Uterus (tissue), 4 donors: Measurements from ENCODE around the gene NT5M. TPM values are rescaled to one million over a fixed set of nuclear protein-coding genes. Genes with fewer than 3 reads are reported as not detected.

Source experiments
- DNase-seq, 2 donors: peaks; one replicate each; pipeline ENCODE4 v3.0.0-alpha.2; 2019 to 2020
- H3K27ac ChIP-seq, 2 donors: fragments of 200-600 bp; sonication (generic); 1 replicate in 1 of 2; 2 replicates in 1 of 2; pipeline ENCODE4 v1.5.1; 2016 to 2018
- H3K27me3 ChIP-seq, 2 donors: fragments of 200-600 bp; sonication (generic); one replicate each; pipeline ENCODE4 v1.5.1; 2018 to 2019; ENCODE audit warnings: control low read depth in 1 of 2
- H3K36me3 ChIP-seq, 2 donors: fragments of 200-600 bp; sonication (generic); one replicate each; pipeline ENCODE4 v1.5.1; 2019; ENCODE audit warnings: control low read depth in 1 of 2
- H3K4me1 ChIP-seq, 2 donors: fragments of 200-600 bp; sonication (generic); one replicate each; pipeline ENCODE4 v1.5.1; 2018 to 2019; ENCODE audit warnings: control low read depth in 1 of 2
- H3K4me3 ChIP-seq, 2 donors: fragments of 200-600 bp; sonication (generic); 1 replicate in 1 of 2; 2 replicates in 1 of 2; pipeline ENCODE4 v1.5.1; 2018 to 2019; ENCODE audit warnings: mild to moderate bottlenecking in 1 of 2
- H3K9me3 ChIP-seq, 2 donors: fragments of 200-600 bp; sonication (generic); one replicate each; pipeline ENCODE4 v1.5.1; 2019; ENCODE audit warnings: control low read depth in 1 of 2
- POLR2A ChIP-seq, 2 donors: fragments of 450-650 bp; IDR thresholded peaks; one replicate each; pipeline ENCODE4 v1.6.1; 2016; ENCODE audit warnings: antibody characterized with exemption in 2 of 2, mild to moderate bottlenecking in 1 of 2, moderate library complexity in 1 of 2
- intact Hi-C: fragments of 100-400 bp; cut with DNase I; formaldehyde crosslinking; loops from one replicate; pipeline ENCODE4 v1.15.1; 2023; ENCODE audit warnings: low total_unique reads
- total RNA-seq, 4 donors: library from RNA; depleted of rRNA in 3 of 4; stranded (reverse); fragments of >200 nt in 3 of 4; gene quantifications; one replicate each; pipeline versions ENCODE4 v1.1.0 to v1.2.4, GENCODE V29; 2014 to 2023
- TF ChIP-seq, protein P1 (sequence below), 4 experiments: fragments of 200-600 bp in 2 of 4; fragments of 450-650 bp in 2 of 4; sonication (generic) in 2 of 4; IDR thresholded peaks; one replicate each; pipeline ENCODE4 v1.5.1; 2016 to 2019; ENCODE audit warnings: antibody characterized with exemption in 4 of 4, mild to moderate bottlenecking in 2 of 4, moderate library complexity in 1 of 4
- donor health status: DM: yes; HTN: yes; CAD: no.

Gene NT5M
- total RNA-seq, 4 donors from 2014 or later: 0.26 to 7.8 (median 2.8) TPM

DNA sequence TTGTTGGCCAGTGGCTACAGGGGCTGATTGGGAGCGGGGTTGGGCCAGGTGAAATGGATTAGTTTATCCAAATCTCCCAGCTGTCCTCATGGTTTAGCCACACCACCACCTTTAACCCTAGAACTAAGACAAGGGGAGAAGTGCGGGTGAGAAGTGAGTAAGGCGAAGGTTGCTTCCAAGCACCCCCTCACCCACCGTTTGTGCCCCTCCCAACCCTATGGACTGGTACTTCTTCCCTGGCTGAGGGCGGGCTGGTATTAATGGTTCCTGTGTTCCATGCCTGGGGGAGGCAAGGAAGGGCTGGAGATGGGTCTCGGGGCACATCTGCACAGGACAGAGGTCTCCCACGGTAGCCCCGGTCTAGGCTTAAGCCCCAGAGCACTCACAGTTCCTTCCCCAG lies 25.1 kb downstream of the NT5M start:
- Histone ChIP-seq H3K9me3 (no peaks in the 10 kb centered on the region), H3K36me3 (no peaks in the 10 kb centered on the region), H3K4me3 (no peak overlapping the region), H3K27me3 (no peaks in the 10 kb centered on the region), H3K27ac (no peak overlapping the region), H3K4me1 (no peaks in the 10 kb centered on the region)
- no peak for DNase-seq
- no peak for TF ChIP-seq POLR2A (IDR thresholded peaks at IDR 0.05)
- TF ChIP-seq, protein P1, sequence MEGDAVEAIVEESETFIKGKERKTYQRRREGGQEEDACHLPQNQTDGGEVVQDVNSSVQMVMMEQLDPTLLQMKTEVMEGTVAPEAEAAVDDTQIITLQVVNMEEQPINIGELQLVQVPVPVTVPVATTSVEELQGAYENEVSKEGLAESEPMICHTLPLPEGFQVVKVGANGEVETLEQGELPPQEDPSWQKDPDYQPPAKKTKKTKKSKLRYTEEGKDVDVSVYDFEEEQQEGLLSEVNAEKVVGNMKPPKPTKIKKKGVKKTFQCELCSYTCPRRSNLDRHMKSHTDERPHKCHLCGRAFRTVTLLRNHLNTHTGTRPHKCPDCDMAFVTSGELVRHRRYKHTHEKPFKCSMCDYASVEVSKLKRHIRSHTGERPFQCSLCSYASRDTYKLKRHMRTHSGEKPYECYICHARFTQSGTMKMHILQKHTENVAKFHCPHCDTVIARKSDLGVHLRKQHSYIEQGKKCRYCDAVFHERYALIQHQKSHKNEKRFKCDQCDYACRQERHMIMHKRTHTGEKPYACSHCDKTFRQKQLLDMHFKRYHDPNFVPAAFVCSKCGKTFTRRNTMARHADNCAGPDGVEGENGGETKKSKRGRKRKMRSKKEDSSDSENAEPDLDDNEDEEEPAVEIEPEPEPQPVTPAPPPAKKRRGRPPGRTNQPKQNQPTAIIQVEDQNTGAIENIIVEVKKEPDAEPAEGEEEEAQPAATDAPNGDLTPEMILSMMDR (IDR thresholded peaks at IDR 0.05): no peak
- intact Hi-C loops: no loop called here

DNA sequence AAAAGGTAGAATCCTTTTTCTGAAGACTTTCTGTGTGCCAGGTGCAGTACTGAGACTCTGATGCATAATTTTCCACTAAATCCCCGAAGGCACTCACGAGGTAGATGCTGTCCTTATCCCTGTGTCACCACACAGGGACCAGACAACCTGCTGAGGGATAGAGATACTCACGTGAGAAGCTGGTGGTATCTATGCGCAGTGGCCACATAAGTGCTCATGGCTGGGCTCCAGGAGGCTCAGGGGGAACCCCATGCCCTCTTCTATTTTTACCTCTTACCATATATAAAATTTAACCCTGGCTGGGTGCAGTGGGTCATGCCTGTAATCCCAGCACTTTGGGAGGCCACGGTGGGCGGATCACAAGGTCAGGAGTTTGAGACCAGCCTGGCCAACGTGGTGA lies 38.3 kb downstream of the NT5M start:
- H3K36me3 ChIP-seq: no peaks in the 10 kb centered on the region
- H3K9me3 ChIP-seq: no peaks in the 10 kb centered on the region
- H3K4me1 ChIP-seq: no peaks in the 10 kb centered on the region
- intact Hi-C loops: no loop called here
- H3K27me3 ChIP-seq: no peaks in the 10 kb centered on the region
- H3K27ac ChIP-seq: no peak overlapping the region
- H3K4me3 ChIP-seq: no peak overlapping the region
- no peak for TF ChIP-seq POLR2A (IDR thresholded peaks at IDR 0.05)
- TF ChIP-seq, protein P1 (IDR thresholded peaks at IDR 0.05): no peak
- no peak for DNase-seq

DNA sequence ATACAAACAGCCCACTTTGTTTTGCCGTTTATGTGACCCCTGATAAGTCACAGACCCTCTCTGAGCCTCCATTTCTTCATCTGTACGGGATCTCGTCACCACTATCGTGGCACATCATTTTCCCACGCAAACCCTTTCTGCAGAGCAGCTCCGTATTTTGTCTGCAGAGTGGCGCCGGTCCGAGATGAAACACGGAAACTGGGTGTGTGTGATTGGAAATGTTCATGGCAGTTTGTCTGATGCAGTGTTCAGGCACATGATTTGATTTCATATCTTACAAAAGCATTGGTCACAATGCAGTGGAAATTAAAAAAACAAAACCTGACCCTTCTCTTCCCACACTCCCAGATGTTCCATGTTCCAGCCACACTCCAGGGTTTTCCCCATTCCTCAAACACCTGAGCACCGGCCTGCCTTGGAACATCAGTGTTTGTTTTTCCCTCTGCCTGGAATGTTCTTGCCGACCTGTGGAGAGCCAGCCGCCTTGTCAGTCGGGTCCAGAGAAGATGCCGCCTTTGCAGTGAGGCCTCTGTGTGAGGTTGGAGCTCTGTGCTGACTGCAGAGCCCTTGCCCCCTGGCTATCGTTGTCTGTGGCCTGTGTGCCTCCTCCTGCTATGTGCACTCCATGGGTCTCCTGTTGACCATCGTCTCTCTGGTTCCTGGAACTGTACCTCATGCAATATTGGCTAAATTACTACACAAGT lies 39.2 kb downstream of the NT5M start:
- no peak for DNase-seq
- H3K4me1 ChIP-seq: no peaks in the 10 kb centered on the region
- no peak overlapping the region for H3K4me3 ChIP-seq
- H3K27me3 ChIP-seq: no peaks in the 10 kb centered on the region
- no peaks in the 10 kb centered on the region for H3K9me3 ChIP-seq
- TF ChIP-seq POLR2A (IDR thresholded peaks at IDR 0.05): no peak
- TF ChIP-seq, protein P1 (IDR thresholded peaks at IDR 0.05): no peak
- no peaks in the 10 kb centered on the region for H3K36me3 ChIP-seq
- no peak overlapping the region for H3K27ac ChIP-seq
- intact Hi-C loops: no loop called here

DNA sequence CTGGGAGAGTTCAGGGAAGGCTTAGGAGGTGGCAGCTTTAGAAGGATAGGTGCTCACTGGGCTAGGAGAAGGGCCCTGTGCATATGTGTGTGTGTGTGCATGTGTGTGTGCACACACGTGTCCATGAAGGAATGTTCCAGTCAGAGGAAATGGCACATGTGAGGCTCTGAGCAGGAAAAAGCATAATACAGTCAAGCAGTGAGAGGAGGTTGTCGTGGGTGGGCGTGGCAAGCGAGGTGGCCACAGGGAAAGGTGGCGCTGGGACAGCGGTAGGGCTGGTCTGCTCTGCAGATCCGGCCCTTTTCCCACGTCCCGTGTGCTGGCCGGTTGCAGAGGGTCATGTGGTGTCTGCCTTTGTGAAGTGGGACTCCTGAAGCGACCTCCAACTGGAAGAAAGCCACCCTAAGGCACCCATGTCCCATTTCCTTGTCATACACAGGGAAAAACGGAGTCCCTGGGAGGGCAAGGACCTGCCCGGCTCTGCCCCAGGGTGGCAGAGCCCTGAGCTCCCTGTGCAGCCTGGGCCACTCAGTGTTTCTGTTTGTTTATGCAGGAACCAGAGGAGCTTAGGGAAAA lies 40.1 kb downstream of the NT5M start:
- intact Hi-C loops: no loop called here
- DNase-seq: no peak
- Histone ChIP-seq H3K27ac (no peak overlapping the region), H3K9me3 (no peaks in the 10 kb centered on the region), H3K4me1 (no peaks in the 10 kb centered on the region), H3K4me3 (no peak overlapping the region), H3K27me3 (no peaks in the 10 kb centered on the region), H3K36me3 (no peaks in the 10 kb centered on the region)
- TF ChIP-seq, protein P1 (IDR thresholded peaks at IDR 0.05): no peak
- no peak for TF ChIP-seq POLR2A (IDR thresholded peaks at IDR 0.05)

DNA sequence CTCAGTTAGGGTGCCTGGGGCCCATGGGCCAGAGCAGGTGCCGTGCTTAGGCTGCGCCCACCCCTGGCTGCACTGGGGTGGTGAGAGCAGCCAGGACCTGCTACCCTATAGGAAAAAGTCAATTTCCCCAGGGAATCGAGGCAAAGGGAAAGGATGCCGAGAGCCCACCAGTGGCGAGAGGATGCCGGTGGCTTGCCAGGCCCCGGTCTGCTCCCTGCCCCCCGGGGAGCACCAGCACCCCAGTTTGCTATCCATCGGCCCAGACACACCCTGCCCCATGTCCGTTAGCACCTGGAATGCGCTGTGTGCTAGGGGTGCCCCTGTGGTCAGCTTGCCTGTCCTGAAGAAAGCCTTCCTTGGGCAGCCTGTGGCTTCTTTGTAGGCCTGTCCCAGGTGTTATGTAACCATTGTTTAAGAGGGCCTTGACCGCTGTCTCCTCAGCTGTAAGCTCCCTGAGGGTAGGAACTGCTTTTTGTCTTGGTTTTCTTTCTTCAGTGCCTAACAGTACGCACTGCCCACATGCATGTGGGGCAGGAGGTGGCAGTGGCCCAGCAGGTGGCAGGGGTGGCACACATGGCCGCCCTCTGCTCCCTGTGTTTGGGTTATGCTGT lies 40.8 kb downstream of the NT5M start:
- no peak for TF ChIP-seq POLR2A (IDR thresholded peaks at IDR 0.05)
- TF ChIP-seq, protein P1 (IDR thresholded peaks at IDR 0.05): no peak
- Histone ChIP-seq H3K27me3 (no peaks in the 10 kb centered on the region), H3K4me1 (no peaks in the 10 kb centered on the region), H3K9me3 (no peaks in the 10 kb centered on the region), H3K27ac (no peak overlapping the region), H3K36me3 (no peaks in the 10 kb centered on the region), H3K4me3 (no peak overlapping the region)
- intact Hi-C loops: no loop called here
- no peak for DNase-seq
